GM19238 (cell line): ENCODE results near the gene BPIFB4.

Source experiments
- DNase-seq: peaks from one replicate; pipeline ENCODE4 v3.0.0; 2011; ENCODE audit warnings: low spot score; ENCODE audit not compliant: insufficient read length

Gene BPIFB4

GRCh38 chr20:33061658-33062028 is 17.8 kb upstream of the BPIFB4 start:
- DNase-seq: no peak

GRCh38 chr20:33062105-33062824 is 17.2 kb upstream of the BPIFB4 start:
- no peak for DNase-seq

- no peak for DNase-seq
Measured at GRCh38 chr20:33062825-33063149, 16.7 kb upstream of the BPIFB4 start.

- no peak for DNase-seq
Measured at GRCh38 chr20:33063271-33063670, 16.2 kb upstream of the BPIFB4 start.

GRCh38 chr20:33064572-33065287 is 14.7 kb upstream of the BPIFB4 start:
- no peak for DNase-seq

GRCh38 chr20:33065785-33066184 is 13.7 kb upstream of the BPIFB4 start:
- no peak for DNase-seq

- DNase-seq: no peak
Measured at GRCh38 chr20:33067806-33068205, 11.6 kb upstream of the BPIFB4 start.

GRCh38 chr20:33068251-33068939 is 11.0 kb upstream of the BPIFB4 start:
- DNase-seq: no peak

GRCh38 chr20:33069673-33070072 is 9.8 kb upstream of the BPIFB4 start:
- DNase-seq: no peak

GRCh38 chr20:33070111-33071053 is 9.1 kb upstream of the BPIFB4 start:
- no peak for DNase-seq

- DNase-seq: no peak
Measured at GRCh38 chr20:33071198-33071597, 8.2 kb upstream of the BPIFB4 start.

GRCh38 chr20:33072362-33072761 is 7.1 kb upstream of the BPIFB4 start:
- DNase-seq: no peak

GRCh38 chr20:33072813-33073212 is 6.6 kb upstream of the BPIFB4 start:
- no peak for DNase-seq

GRCh38 chr20:33074675-33075074 is 4.8 kb upstream of the BPIFB4 start:
- no peak for DNase-seq

GRCh38 chr20:33075281-33075680 is 4.2 kb upstream of the BPIFB4 start:
- DNase-seq: no peak

- DNase-seq: no peak
Measured at GRCh38 chr20:33076662-33077372, 2.6 kb upstream of the BPIFB4 start.

GRCh38 chr20:33081411-33082154 is 2.1 kb downstream of the BPIFB4 start:
- DNase-seq: no peak

GRCh38 chr20:33082546-33082945 is 3.1 kb downstream of the BPIFB4 start:
- DNase-seq: no peak

GRCh38 chr20:33083544-33084340 is 4.3 kb downstream of the BPIFB4 start:
- no peak for DNase-seq
